ENCODE data around the gene ZC3H11A. TPM values are rescaled to one million over a fixed set of nuclear protein-coding genes. Genes with fewer than 3 reads are reported as not detected.
A peak's percentile ranks its signal among the peaks of the same experiment; 100 is the strongest.

The ZC3H11A gene
- polyA plus RNA-seq, 1 of the 3 experiments (the other 2 are of a cell fraction) = 38.0 TPM

DNA sequence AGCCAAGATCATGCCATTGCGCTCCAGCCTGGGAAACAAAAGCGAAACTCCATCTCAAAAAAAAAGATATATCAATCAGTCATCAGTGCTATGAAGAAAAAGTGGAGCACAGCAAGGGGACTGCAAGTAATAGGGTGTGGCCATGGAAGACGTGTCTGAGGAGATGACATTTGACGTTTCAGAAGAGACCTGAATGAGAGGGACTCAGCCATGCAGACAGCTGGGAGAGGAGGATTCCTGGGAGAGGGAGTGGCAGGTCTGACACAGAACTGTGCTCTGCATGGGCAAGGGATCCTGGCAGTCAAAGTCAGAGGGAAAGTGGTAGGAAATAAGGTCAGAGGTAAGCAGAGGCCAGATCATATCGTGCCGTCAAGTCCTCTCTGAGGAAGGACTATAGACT, 27.2 kb upstream of the ZC3H11A start:
- no peak overlapping the region for H3K27ac ChIP-seq (ENCODE audit: low read depth in 2 of 2, low read length in 1 of 2)
- no peaks in the 10 kb centered on the region for H3K9me3 ChIP-seq
- no peak overlapping the region for H3K4me3 ChIP-seq (ENCODE audit: low read depth in 2 of 2, low read length in 1 of 2)
- no peaks in the 10 kb centered on the region for H4K20me1 ChIP-seq (ENCODE audit: insufficient read depth)
- no peaks in the 10 kb centered on the region for H3K79me2 ChIP-seq (ENCODE audit: insufficient read depth)
- H2AFZ ChIP-seq (ENCODE audit: low read depth) = no peak overlapping the region
- WGBS (ENCODE audit: low lambda C conversion rate) = 89% methylated on average over 6 of the region's 6 CpGs
- ChIA-PET CTCF (no interaction called here), POLR2A (no interaction called here)
- no peak overlapping the region for H3K4me2 ChIP-seq
- H3K9ac ChIP-seq = no peak overlapping the region
- no peaks in the 10 kb centered on the region for H3K36me3 ChIP-seq (replicated peaks in 1 of 2; ENCODE audit: control insufficient read depth in 1 of 2, insufficient read depth in 2 of 2, low read length in 1 of 2)
- no peak for DNase-seq
- H3K4me1 ChIP-seq (ENCODE audit: control insufficient read depth in 1 of 2, insufficient read depth in 2 of 2, low read depth in 1 of 2, low read length in 1 of 2) = peaks cover 4 to 7% of the 10 kb centered on the region in 2 experiments; a peak in 2 of 4 replicates
- no peaks in the 10 kb centered on the region for H3K9me2 ChIP-seq
- no peak for TF ChIP-seq TEAD4 (IDR thresholded peaks at IDR 0.05; ENCODE audit: borderline replicate concordance, insufficient read depth)
- H3K27me3 ChIP-seq (ENCODE audit: insufficient read depth) = no peaks in the 10 kb centered on the region
- H3F3A ChIP-seq (replicated peaks; ENCODE audit: insufficient read depth) = no peaks in the 10 kb centered on the region

- no peaks in the 10 kb centered on the region for H3K9me2 ChIP-seq
- CTCF ChIA-PET = interaction anchor here (2.0 kb wide), 1 partner anchor 9 kb away, joined by 4 read pairs; no protein-coding TSS in a partner anchor
- no peak overlapping the region for H3K4me2 ChIP-seq
- H3K27me3 ChIP-seq (ENCODE audit: insufficient read depth) = no peaks in the 10 kb centered on the region
- H4K20me1 ChIP-seq (ENCODE audit: insufficient read depth) = no peaks in the 10 kb centered on the region
- DNase-seq = peak; percentile 64
- POLR2A ChIA-PET = no interaction called here
- H3K9me3 ChIP-seq = no peaks in the 10 kb centered on the region
- H3K27ac ChIP-seq (ENCODE audit: low read depth in 2 of 2, low read length in 1 of 2) = no peak overlapping the region
- no peaks in the 10 kb centered on the region for H3K36me3 ChIP-seq (replicated peaks in 1 of 2; ENCODE audit: control insufficient read depth in 1 of 2, insufficient read depth in 2 of 2, low read length in 1 of 2)
- peak overlapping the region; percentile 93 for H2AFZ ChIP-seq (ENCODE audit: low read depth)
- WGBS (ENCODE audit: low lambda C conversion rate) = 51% methylated on average over 13 of the region's 15 CpGs
- H3K9ac ChIP-seq = no peak overlapping the region
- no peak overlapping the region for H3K4me3 ChIP-seq (ENCODE audit: low read depth in 2 of 2, low read length in 1 of 2)
- no peaks in the 10 kb centered on the region for H3F3A ChIP-seq (replicated peaks; ENCODE audit: insufficient read depth)
- TF ChIP-seq TCF12 (IDR thresholded peaks at IDR 0.05) (peak; percentile 30; the same call in 1 of the 2 replicates), GABPA (IDR thresholded peaks at IDR 0.05; ENCODE audit: low read depth) (peak; percentile 43), NFIC (IDR thresholded peaks at IDR 0.05; ENCODE audit: borderline replicate concordance) (no peak)
- peaks cover 4 to 7% of the 10 kb centered on the region in 2 experiments; a peak in 2 of 4 replicates for H3K4me1 ChIP-seq (ENCODE audit: control insufficient read depth in 1 of 2, insufficient read depth in 2 of 2, low read depth in 1 of 2, low read length in 1 of 2)
- no peaks in the 10 kb centered on the region for H3K79me2 ChIP-seq (ENCODE audit: insufficient read depth)
These were observed 25.7 kb upstream of the ZC3H11A start for GRCh38 chr1:203769505-203770343.

DNA sequence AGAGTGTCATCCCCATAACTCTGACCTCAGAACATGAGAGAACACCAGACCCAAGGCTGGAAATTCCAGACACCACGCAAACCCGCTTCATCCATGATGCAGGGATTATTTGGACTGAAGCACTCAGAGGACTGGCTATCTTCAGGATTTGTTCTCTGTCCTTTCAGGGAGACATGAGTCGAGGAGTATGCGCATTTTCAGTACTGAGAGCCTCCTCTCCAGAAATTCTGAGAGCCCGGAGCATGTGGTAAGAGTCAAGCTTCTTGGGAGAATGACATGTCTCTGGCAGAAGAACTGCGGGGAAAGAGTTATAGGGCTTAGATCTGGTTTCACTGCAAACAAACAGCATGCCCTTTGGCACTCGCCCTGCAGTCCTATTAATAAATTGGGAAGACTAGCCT, 23.5 kb upstream of the ZC3H11A start:
- Histone ChIP-seq H3K27ac (ENCODE audit: low read depth in 2 of 2, low read length in 1 of 2) (no peak overlapping the region), H3K79me2 (ENCODE audit: insufficient read depth) (no peaks in the 10 kb centered on the region), H3K4me2 (no peak overlapping the region), H3K9me3 (no peaks in the 10 kb centered on the region), H3K4me1 (ENCODE audit: control insufficient read depth in 1 of 2, insufficient read depth in 2 of 2, low read depth in 1 of 2, low read length in 1 of 2) (peaks cover 7 to 8% of the 10 kb centered on the region in 2 experiments; a peak in 2 of 4 replicates), H3K9ac (no peak overlapping the region), H3F3A (replicated peaks; ENCODE audit: insufficient read depth) (no peaks in the 10 kb centered on the region), H3K4me3 (ENCODE audit: low read depth in 2 of 2, low read length in 1 of 2) (no peak overlapping the region), H3K27me3 (ENCODE audit: insufficient read depth) (no peaks in the 10 kb centered on the region), H3K9me2 (no peaks in the 10 kb centered on the region), H3K36me3 (replicated peaks in 1 of 2; ENCODE audit: control insufficient read depth in 1 of 2, insufficient read depth in 2 of 2, low read length in 1 of 2) (no peaks in the 10 kb centered on the region), H4K20me1 (ENCODE audit: insufficient read depth) (no peaks in the 10 kb centered on the region), H2AFZ (ENCODE audit: low read depth) (no peak overlapping the region)
- ChIA-PET CTCF (no interaction called here), POLR2A (interaction anchor here (0.6 kb wide), 1 partner anchor 187 kb away, joined by 6 read pairs; no protein-coding TSS in a partner anchor)
- WGBS (ENCODE audit: low lambda C conversion rate) = 77% methylated on average over 7 of the region's 7 CpGs
- DNase-seq = no peak
- TF ChIP-seq FOXM1 (IDR thresholded peaks at IDR 0.05; ENCODE audit: low read depth) (no peak), TAF1 (IDR thresholded peaks at IDR 0.05; ENCODE audit: borderline replicate concordance, low read depth, low read length) (no peak), PBX3 (IDR thresholded peaks at IDR 0.05) (no peak), JUND (IDR thresholded peaks at IDR 0.05) (no peak), ELF1 (IDR thresholded peaks at IDR 0.05) (no peak), RFX5 (IDR thresholded peaks at IDR 0.05; ENCODE audit: low read length) (no peak), CTCF (IDR thresholded peaks at IDR 0.05) (no peak), GATA2 (CRISPR knock-in tag; IDR thresholded peaks at IDR 0.05) (no peak), EZH2phosphoT487 (IDR thresholded peaks at IDR 0.05; ENCODE audit: borderline replicate concordance, low read depth) (no peak), GABPA (IDR thresholded peaks at IDR 0.05; ENCODE audit: low read depth) (no peak), NRF1 (IDR thresholded peaks at IDR 0.05; ENCODE audit: low read depth, low read length) (no peak)
- TF ChIP-seq, protein P1, sequence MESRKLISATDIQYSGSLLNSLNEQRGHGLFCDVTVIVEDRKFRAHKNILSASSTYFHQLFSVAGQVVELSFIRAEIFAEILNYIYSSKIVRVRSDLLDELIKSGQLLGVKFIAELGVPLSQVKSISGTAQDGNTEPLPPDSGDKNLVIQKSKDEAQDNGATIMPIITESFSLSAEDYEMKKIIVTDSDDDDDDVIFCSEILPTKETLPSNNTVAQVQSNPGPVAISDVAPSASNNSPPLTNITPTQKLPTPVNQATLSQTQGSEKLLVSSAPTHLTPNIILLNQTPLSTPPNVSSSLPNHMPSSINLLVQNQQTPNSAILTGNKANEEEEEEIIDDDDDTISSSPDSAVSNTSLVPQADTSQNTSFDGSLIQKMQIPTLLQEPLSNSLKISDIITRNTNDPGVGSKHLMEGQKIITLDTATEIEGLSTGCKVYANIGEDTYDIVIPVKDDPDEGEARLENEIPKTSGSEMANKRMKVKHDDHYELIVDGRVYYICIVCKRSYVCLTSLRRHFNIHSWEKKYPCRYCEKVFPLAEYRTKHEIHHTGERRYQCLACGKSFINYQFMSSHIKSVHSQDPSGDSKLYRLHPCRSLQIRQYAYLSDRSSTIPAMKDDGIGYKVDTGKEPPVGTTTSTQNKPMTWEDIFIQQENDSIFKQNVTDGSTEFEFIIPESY (IDR thresholded peaks at IDR 0.05; ENCODE audit: borderline replicate concordance, low read depth) = no peak

Data from SK-N-SH (cell line).